H9 (cell line): ENCODE results near the gene BTBD1. TPM values are rescaled to one million over a fixed set of nuclear protein-coding genes. Genes with fewer than 3 reads are reported as not detected.

Experiments used
- DNase-seq: peaks from one replicate; pipeline ENCODE4 v3.0.0-alpha.2; 2017
- H2AFZ ChIP-seq: one replicate; pipeline ENCODE4 v1.6.1; 2013; ENCODE audit warnings: mild to moderate bottlenecking, low read length, control low read depth, moderate library complexity
- H2AK5ac ChIP-seq: 2 replicates; pipeline ENCODE4 v1.6.1; 2013; ENCODE audit warnings: low read length, control low read depth, mixed read lengths; ENCODE audit not compliant: insufficient read length
- H2BK120ac ChIP-seq: one replicate; pipeline ENCODE4 v1.6.1; 2013; ENCODE audit warnings: low read depth, mild to moderate bottlenecking, low read length, control low read depth, inconsistent platforms; ENCODE audit not compliant: poor library complexity, severe bottlenecking
- H2BK12ac ChIP-seq: 2 replicates; pipeline ENCODE4 v1.6.1; 2013; ENCODE audit warnings: low read length, control low read depth, mixed read lengths, low read depth; ENCODE audit not compliant: insufficient read length
- H2BK15ac ChIP-seq: 2 replicates; pipeline ENCODE4 v1.6.1; 2013; ENCODE audit warnings: low read depth, low read length, control low read depth
- H2BK20ac ChIP-seq: one replicate; pipeline ENCODE4 v1.6.1; 2013; ENCODE audit warnings: low read depth, mild to moderate bottlenecking, low read length, control low read depth, inconsistent platforms; ENCODE audit not compliant: poor library complexity, severe bottlenecking
- H2BK5ac ChIP-seq: 2 replicates; pipeline ENCODE4 v1.6.1; 2013; ENCODE audit warnings: low read length, control low read depth, mixed read lengths; ENCODE audit not compliant: insufficient read length
- H3K14ac ChIP-seq: 2 replicates; pipeline ENCODE4 v1.6.1; 2013; ENCODE audit warnings: low read length, control low read depth; ENCODE audit not compliant: insufficient read depth
- H3K18ac ChIP-seq: 2 replicates; pipeline ENCODE4 v1.6.1; 2013; ENCODE audit warnings: low read depth, mild to moderate bottlenecking, mixed read lengths, low read length, control low read depth; ENCODE audit not compliant: insufficient read length
- H3K23ac ChIP-seq: 2 replicates; pipeline ENCODE4 v1.6.1; 2013; ENCODE audit warnings: low read length, control low read depth, mixed read lengths, low read depth; ENCODE audit not compliant: insufficient read length
- H3K23me2 ChIP-seq: 2 replicates; pipeline ENCODE4 v1.6.1; 2013; ENCODE audit warnings: low read depth, mild to moderate bottlenecking, mixed read lengths, low read length, control low read depth; ENCODE audit not compliant: insufficient read length, poor library complexity, severe bottlenecking
- H3K27ac ChIP-seq: 2 replicates; pipeline ENCODE4 v1.5.1; 2013; ENCODE audit warnings: low read length, control low read depth, mixed read lengths, low read depth; ENCODE audit not compliant: insufficient read length
- H3K27me3 ChIP-seq: 2 replicates; pipeline ENCODE4 v1.6.1; 2013; ENCODE audit warnings: low read length, control low read depth, inconsistent platforms; ENCODE audit not compliant: insufficient read depth
- H3K4ac ChIP-seq: 2 replicates; pipeline ENCODE4 v1.6.1; 2013; ENCODE audit warnings: low read depth, mild to moderate bottlenecking, control low read depth, inconsistent platforms, low read length, moderate library complexity
- H3K4me1 ChIP-seq: 2 replicates; pipeline ENCODE4 v1.6.1; 2013; ENCODE audit warnings: low read length, control low read depth, inconsistent platforms; ENCODE audit not compliant: insufficient read depth
- H3K4me2 ChIP-seq: 2 replicates; pipeline ENCODE4 v1.6.1; 2013; ENCODE audit warnings: low read length, control low read depth, mixed read lengths; ENCODE audit not compliant: insufficient read length, insufficient read depth
- H3K56ac ChIP-seq: 2 replicates; pipeline ENCODE4 v1.6.1; 2013; ENCODE audit warnings: low read depth, mild to moderate bottlenecking, mixed read lengths, low read length, control low read depth; ENCODE audit not compliant: insufficient read length
- H3K79me1 ChIP-seq: 2 replicates; pipeline ENCODE4 v1.6.1; 2013; ENCODE audit warnings: low read depth, mild to moderate bottlenecking, moderate library complexity, low read length, control low read depth, inconsistent platforms; ENCODE audit not compliant: insufficient read depth, poor library complexity, severe bottlenecking
- H3K79me2 ChIP-seq: 2 replicates; pipeline ENCODE4 v1.6.1; 2013; ENCODE audit warnings: low read length, control low read depth, inconsistent platforms; ENCODE audit not compliant: insufficient read depth
- H3K9ac ChIP-seq: 2 replicates; pipeline ENCODE4 v1.6.1; 2013; ENCODE audit warnings: low read length, control low read depth, mixed read lengths; ENCODE audit not compliant: insufficient read length; ENCODE audit errors: extremely low read depth
- H3K9me3 ChIP-seq: one replicate; pipeline ENCODE4 v1.6.1; 2013; ENCODE audit warnings: low read depth, low read length, inconsistent platforms; ENCODE audit not compliant: control insufficient read depth
- H3T11ph ChIP-seq: one replicate; pipeline ENCODE4 v1.6.1; 2013; ENCODE audit warnings: mild to moderate bottlenecking, low read length, control low read depth, inconsistent platforms
- H4K20me1 ChIP-seq: one replicate; pipeline ENCODE4 v1.6.1; 2013; ENCODE audit not compliant: control insufficient read depth, insufficient read length, insufficient read depth
- H4K5ac ChIP-seq: 2 replicates; pipeline ENCODE4 v1.6.1; 2013; ENCODE audit warnings: low read depth, mild to moderate bottlenecking, mixed read lengths, low read length, control low read depth; ENCODE audit not compliant: insufficient read length
- H4K8ac ChIP-seq: replicated peaks from 2 replicates; pipeline ENCODE4 v1.6.1; 2013; ENCODE audit warnings: low read length, control low read depth, mixed read lengths, low read depth; ENCODE audit not compliant: insufficient read length
- H4K91ac ChIP-seq: 2 replicates; pipeline ENCODE4 v1.6.1; 2013; ENCODE audit warnings: low read depth, mild to moderate bottlenecking, moderate library complexity, mixed read lengths, low read length, control low read depth; ENCODE audit not compliant: insufficient read length
- H3K27ac Mint-ChIP-seq, 3 experiments: 2 replicates in 2 of 3; 3 replicates in 1 of 3; pipeline ENCODE4 v1.8.0; 2020 to 2021; ENCODE audit warnings: mixed read lengths in 3 of 3, mild to moderate bottlenecking in 1 of 3, moderate library complexity in 1 of 3
- H3K27me3 Mint-ChIP-seq: 2 replicates; pipeline ENCODE4 v1.8.0; 2021; ENCODE audit warnings: low read depth, mild to moderate bottlenecking, moderate library complexity, mixed read lengths
- H3K36me3 Mint-ChIP-seq, 3 experiments: 2 replicates in 2 of 3; 3 replicates in 1 of 3; pipeline ENCODE4 v1.8.0; 2020 to 2021; ENCODE audit warnings: low read depth in 3 of 3, mixed read lengths in 3 of 3; ENCODE audit not compliant: insufficient read depth in 1 of 3
- H3K4me1 Mint-ChIP-seq, 2 experiments: 2 replicates each; pipeline ENCODE4 v1.8.0; 2020; ENCODE audit warnings: mixed read lengths in 2 of 2
- H3K4me3 Mint-ChIP-seq, 2 experiments: 2 replicates in 1 of 2; 3 replicates in 1 of 2; pipeline ENCODE4 v1.8.0; 2020 to 2021; ENCODE audit warnings: mild to moderate bottlenecking in 2 of 2, mixed read lengths in 2 of 2, moderate library complexity in 1 of 2
- H3K9me3 Mint-ChIP-seq, 2 experiments: 2 replicates in 1 of 2; 3 replicates in 1 of 2; pipeline ENCODE4 v1.8.0; 2020; ENCODE audit warnings: mild to moderate bottlenecking in 2 of 2, mixed read lengths in 2 of 2, moderate library complexity in 1 of 2
- CTCF ChIP-seq: fragments of 200-600 bp; sonication (generic); conservative IDR thresholded peaks from 3 replicates; pipeline ENCODE4 v1.8.0; 2021; ENCODE audit warnings: antibody characterized with exemption, mild to moderate bottlenecking
- WGBS: extraction: QIAGEN DNeasy Blood & Tissue Kit; methylation state at CpG from one replicate; pipeline ENCODE4 v1.1.7; 2013; ENCODE audit warnings: missing lambda C conversion rate, low lambda C conversion rate, mixed read lengths; ENCODE audit not compliant: insufficient read length; ENCODE audit errors: extremely low coverage; 5-methylcytosine and 5-hydroxymethylcytosine counted together
- total RNA-seq: library from RNA; stranded (reverse); gene quantifications from 2 replicates; pipeline ENCODE4 v1.2.1, GENCODE V29; 2021

BTBD1 gene
- total RNA-seq, 1 experiment from 2014 or later = 43.3 TPM

GRCh38 chr15:83081256-83082014, 14.4 kb upstream of the BTBD1 start:
- H4K8ac ChIP-seq = no peak overlapping the region
- DNase-seq = no peak
- no peak overlapping the region for H3K9ac ChIP-seq
- H3K27me3 ChIP-seq = no peaks in the 10 kb centered on the region
- no peak overlapping the region for H2BK12ac ChIP-seq
- no peak overlapping the region for H2BK120ac ChIP-seq
- no peaks in the 10 kb centered on the region for H3K79me2 ChIP-seq
- H4K20me1 ChIP-seq = no peaks in the 10 kb centered on the region
- TF ChIP-seq CTCF = no peak
- H3K9me3 Mint-ChIP-seq = no peaks in the 10 kb centered on the region
- H3K27ac Mint-ChIP-seq = no peak overlapping the region
- peaks cover 5 to 8% of the 10 kb centered on the region in 2 experiments for H3K4me1 Mint-ChIP-seq
- no peaks in the 10 kb centered on the region for H3K36me3 Mint-ChIP-seq
- H2AK5ac ChIP-seq = no peak overlapping the region
- no peaks in the 10 kb centered on the region for H3K4me1 ChIP-seq
- no peaks in the 10 kb centered on the region for H3K79me1 ChIP-seq
- H3T11ph ChIP-seq = no peak overlapping the region
- H3K56ac ChIP-seq = no peak overlapping the region
- H3K23ac ChIP-seq = no peak overlapping the region
- no peak overlapping the region for H4K91ac ChIP-seq
- H3K4ac ChIP-seq = no peak overlapping the region
- H3K23me2 ChIP-seq = no peaks in the 10 kb centered on the region
- no peak overlapping the region for H3K18ac ChIP-seq
- H2BK15ac ChIP-seq = no peak overlapping the region
- no peak overlapping the region for H3K27ac ChIP-seq
- no peak overlapping the region for H2AFZ ChIP-seq
- no peak overlapping the region for H2BK20ac ChIP-seq
- H3K4me3 Mint-ChIP-seq = no peak overlapping the region
- H3K27me3 Mint-ChIP-seq = peaks cover 19% of the 10 kb centered on the region
- no peak overlapping the region for H3K14ac ChIP-seq
- no peaks in the 10 kb centered on the region for H3K9me3 ChIP-seq
- no peak overlapping the region for H2BK5ac ChIP-seq
- H4K5ac ChIP-seq = no peak overlapping the region
- WGBS = no CpG with 5 or more reads among the region's 5 CpGs
- no peak overlapping the region for H3K4me2 ChIP-seq
